GM12891 (cell line): ENCODE measurements around the gene TDRD1.

Experiments used
- PAX5 ChIP-seq: IDR thresholded peaks from 2 replicates; pipeline ENCODE4 v1.6.1; 2011; ENCODE audit warnings: low read length, moderate library complexity, mild to moderate bottlenecking; ENCODE audit not compliant: insufficient read depth, severe bottlenecking
- POLR2A ChIP-seq: IDR thresholded peaks from 2 replicates; pipeline ENCODE4 v1.6.1; 2011; ENCODE audit warnings: low read depth, low read length, control low read depth
- POLR2AphosphoS5 ChIP-seq: IDR thresholded peaks from 2 replicates; pipeline ENCODE4 v1.6.1; 2011; ENCODE audit warnings: low read depth, low read length, control low read depth
- POU2F2 ChIP-seq: IDR thresholded peaks from 2 replicates; pipeline ENCODE4 v1.6.1; 2011; ENCODE audit warnings: low read depth, mild to moderate bottlenecking, control low read depth, low read length, moderate library complexity
- SPI1 ChIP-seq: IDR thresholded peaks from 2 replicates; pipeline ENCODE4 v1.6.1; 2011; ENCODE audit warnings: low read depth, low read length, control low read depth
- TAF1 ChIP-seq: IDR thresholded peaks from 2 replicates; pipeline ENCODE4 v1.6.1; 2011; ENCODE audit warnings: low read depth, low read length, control low read depth

- no peak for TF ChIP-seq TAF1
- no peak for TF ChIP-seq POLR2A
- TF ChIP-seq POLR2AphosphoS5 = no peak
- TF ChIP-seq SPI1 = no peak
- TF ChIP-seq PAX5 = no peak
- no peak for TF ChIP-seq POU2F2
Measured at GRCh38 chr10:114184276-114184675, 5.1 kb downstream of the TDRD1 start.
